PC-9 (cell line): ENCODE results near the gene NUDCD3. TPM values are rescaled to one million over a fixed set of nuclear protein-coding genes. Genes with fewer than 3 reads are reported as not detected.

ENCODE experiments used
- BruUV-seq: library from RNA; stranded (reverse); fragments of 400-500 nt; replicated peaks from 2 replicates; lab custom pipeline; 2021; lab: Mats Ljungman, UMichigan
- CTCF ChIA-PET: fragments of 300-600 bp; sonication (Branson Sonifier 250); formaldehyde crosslinking; loops from one replicate; lab custom pipeline; 2022; ENCODE audit warnings: antibody characterized with exemption; lab: Charles Lee
- POLR2A ChIA-PET: fragments of 300-600 bp; sonication (Branson Sonifier 250); formaldehyde crosslinking; loops from one replicate; lab custom pipeline; 2022; ENCODE audit warnings: antibody characterized with exemption; ENCODE audit not compliant: unreplicated experiment; lab: Charles Lee
- DNase-seq, 2 experiments: peaks; one replicate each; pipeline versions ENCODE4 v3.0.0 to v3.0.0-alpha.2; 2015 to 2022; ENCODE audit warnings: mixed read lengths in 1 of 2
- H2AFZ ChIP-seq: fragments of 200-600 bp; sonication (generic); 2 replicates; pipeline ENCODE4 v1.8.1; 2017; ENCODE audit warnings: antibody characterized with exemption
- H3F3A ChIP-seq: fragments of 200-600 bp; sonication (generic); 2 replicates; pipeline ENCODE4 v1.8.1; 2017; ENCODE audit warnings: antibody characterized with exemption, mild to moderate bottlenecking, low read depth; ENCODE audit not compliant: insufficient read depth
- H3K27ac ChIP-seq: fragments of 200-600 bp; sonication (generic); 2 replicates; pipeline ENCODE4 v1.6.1; 2016; ENCODE audit warnings: mixed run types
- H3K27me3 ChIP-seq: fragments of 200-600 bp; sonication (generic); 2 replicates; pipeline ENCODE4 v1.6.1; 2016; ENCODE audit warnings: low read depth, mixed run types; ENCODE audit not compliant: insufficient read depth
- H3K36me3 ChIP-seq: fragments of 200-600 bp; sonication (generic); 2 replicates; pipeline ENCODE4 v1.6.1; 2016; ENCODE audit warnings: low read depth, mixed run types
- H3K4me1 ChIP-seq: fragments of 200-600 bp; sonication (generic); replicated peaks from 2 replicates; pipeline ENCODE4 v1.6.1; 2016; ENCODE audit warnings: mixed run types; ENCODE audit not compliant: insufficient read depth
- H3K4me2 ChIP-seq: fragments of 200-600 bp; sonication (generic); 2 replicates; pipeline ENCODE4 v1.6.1; 2017; ENCODE audit warnings: mixed run types
- H3K4me3 ChIP-seq: fragments of 200-600 bp; sonication (generic); 2 replicates; pipeline ENCODE4 v1.6.1; 2016; ENCODE audit warnings: mixed run types
- H3K79me2 ChIP-seq: fragments of 200-600 bp; sonication (generic); 2 replicates; pipeline ENCODE4 v1.6.1; 2017; ENCODE audit warnings: low read depth, mixed run types
- H3K9me2 ChIP-seq: fragments of 200-600 bp; sonication (generic); 2 replicates; pipeline ENCODE4 v1.8.1; 2017; ENCODE audit warnings: mild to moderate bottlenecking; ENCODE audit not compliant: insufficient read depth
- H3K9me3 ChIP-seq: fragments of 200-600 bp; sonication (generic); 2 replicates; pipeline ENCODE4 v1.8.1; 2016; ENCODE audit warnings: low read depth; ENCODE audit not compliant: insufficient read depth
- H4K20me1 ChIP-seq: fragments of 200-600 bp; sonication (generic); 2 replicates; pipeline ENCODE4 v1.8.1; 2017; ENCODE audit not compliant: insufficient read depth
- CTCF ChIP-seq: fragments of 200-600 bp; sonication (generic); conservative IDR thresholded peaks from 2 replicates; pipeline ENCODE4 v1.6.1; 2017; ENCODE audit warnings: mixed run types, antibody characterized with exemption, mild to moderate bottlenecking, moderate library complexity
- EZH2 ChIP-seq: fragments of 200-600 bp; sonication (generic); IDR thresholded peaks from 2 replicates; pipeline ENCODE4 v1.8.0; 2017; ENCODE audit warnings: antibody characterized with exemption, low read depth
- intact Hi-C: fragments of 100-400 bp; cut with micrococcal nuclease; formaldehyde crosslinking; loops from one replicate; pipeline ENCODE4 v1.10.0; 2022; ENCODE audit not compliant: unreplicated experiment
- total RNA-seq: library from RNA; stranded (reverse); gene quantifications from 2 replicates; pipeline ENCODE4 v1.2.3, GENCODE V29; 2021

The NUDCD3 gene
- total RNA-seq, 1 experiment from 2014 or later = 149 TPM

DNA sequence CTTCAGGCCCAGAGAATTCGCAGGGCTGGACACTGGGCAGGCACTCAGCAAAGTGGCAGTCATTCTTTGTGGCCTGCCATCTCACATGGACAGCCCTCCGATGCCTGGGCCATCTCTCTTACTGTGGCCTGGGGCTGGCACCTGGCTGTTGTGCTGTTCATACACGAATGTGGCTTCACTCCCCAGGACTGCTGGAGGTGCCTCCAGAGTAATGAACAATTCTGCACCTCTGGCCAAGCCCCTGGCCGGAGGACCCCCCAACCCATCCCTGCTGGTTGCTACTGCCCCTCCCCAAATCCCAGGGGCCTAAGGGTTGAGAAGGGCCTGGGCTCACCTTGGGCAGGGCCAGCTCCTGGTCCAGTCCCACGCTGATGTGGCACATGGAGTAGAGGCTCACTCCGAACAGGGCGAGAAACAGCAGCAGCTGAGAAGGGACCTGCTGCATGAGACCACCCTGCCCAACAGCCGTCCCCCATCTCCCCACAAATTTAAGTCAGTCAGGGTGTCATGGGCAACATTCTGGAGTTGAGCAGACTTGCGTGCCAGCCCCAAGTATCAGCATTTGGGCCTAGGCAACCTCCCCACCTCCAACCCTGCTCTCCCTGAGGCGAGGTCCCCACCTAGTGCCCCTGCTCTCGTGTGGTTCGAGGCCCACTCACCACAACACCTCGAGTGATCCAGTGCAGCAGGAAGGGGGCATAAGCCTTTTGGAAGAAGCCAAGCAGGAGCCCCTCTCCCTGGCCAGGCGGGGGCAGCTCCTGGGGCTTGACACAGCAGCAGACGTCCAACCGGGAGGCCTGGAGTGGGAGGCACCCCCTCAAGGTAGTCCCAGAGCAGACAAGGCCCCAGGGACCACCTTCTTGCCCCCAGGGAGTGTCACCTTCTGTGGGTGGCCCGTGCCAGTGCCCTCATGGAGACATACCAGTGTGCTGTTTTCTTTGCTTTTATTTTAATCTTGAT lies 41.2 kb upstream of the NUDCD3 start:
- H3F3A ChIP-seq = no peaks in the 10 kb centered on the region
- H3K79me2 ChIP-seq = no peaks in the 10 kb centered on the region
- ChIA-PET POLR2A (no interaction called here), CTCF (no interaction called here)
- no peak overlapping the region for H2AFZ ChIP-seq
- H3K27me3 ChIP-seq = no peaks in the 10 kb centered on the region
- H3K27ac ChIP-seq = no peak overlapping the region
- H3K9me3 ChIP-seq = no peaks in the 10 kb centered on the region
- H3K36me3 ChIP-seq = no peaks in the 10 kb centered on the region
- H4K20me1 ChIP-seq = no peaks in the 10 kb centered on the region
- H3K4me2 ChIP-seq = no peak overlapping the region
- no peak overlapping the region for H3K4me3 ChIP-seq
- intact Hi-C loops = no loop called here
- no TSS peak for BruUV-seq
- no peaks in the 10 kb centered on the region for H3K4me1 ChIP-seq
- DNase-seq = no peak
- no peaks in the 10 kb centered on the region for H3K9me2 ChIP-seq
- TF ChIP-seq CTCF (no peak), EZH2 (no peak)

DNA sequence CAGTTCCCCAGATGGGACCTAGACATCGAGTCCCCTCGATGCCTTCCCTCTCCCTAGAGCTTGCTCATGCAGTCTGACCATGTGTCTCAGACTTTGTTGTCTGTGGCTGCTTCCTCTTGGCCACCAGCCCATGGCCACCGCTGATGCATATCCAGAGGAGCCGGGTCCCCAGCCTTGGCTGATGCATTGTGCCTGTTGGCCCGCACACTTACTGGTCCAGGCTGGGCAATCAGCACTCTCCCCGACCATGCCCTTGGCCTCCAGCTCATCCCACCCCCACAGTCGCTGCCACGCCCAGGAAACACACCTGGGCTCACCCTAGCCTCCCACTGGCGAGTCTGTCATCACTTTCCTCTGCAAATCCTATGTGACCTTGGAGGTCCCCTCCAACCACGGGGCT lies 40.5 kb upstream of the NUDCD3 start:
- intact Hi-C loops = no loop called here
- no peak for TF ChIP-seq CTCF
- TF ChIP-seq EZH2 = no peak
- no peaks in the 10 kb centered on the region for H3K79me2 ChIP-seq
- no peaks in the 10 kb centered on the region for H3K9me2 ChIP-seq
- peak in 1 of 2 experiments; percentile 40 for DNase-seq
- no peaks in the 10 kb centered on the region for H3K9me3 ChIP-seq
- H3K27me3 ChIP-seq = no peaks in the 10 kb centered on the region
- H4K20me1 ChIP-seq = no peaks in the 10 kb centered on the region
- H3K4me3 ChIP-seq = no peak overlapping the region
- CTCF ChIA-PET = no interaction called here
- no TSS peak for BruUV-seq
- H3K36me3 ChIP-seq = no peaks in the 10 kb centered on the region
- POLR2A ChIA-PET = no interaction called here
- no peaks in the 10 kb centered on the region for H3F3A ChIP-seq
- no peak overlapping the region for H3K27ac ChIP-seq
- H3K4me2 ChIP-seq = no peak overlapping the region
- H2AFZ ChIP-seq = no peak overlapping the region
- no peaks in the 10 kb centered on the region for H3K4me1 ChIP-seq

- 0 out of 2 replicates have a peak, but pooled peaks cover 7% of the 10 kb centered on the region for H3K9me3 ChIP-seq
- intact Hi-C loops = no loop called here
- DNase-seq = no peak
- no peaks in the 10 kb centered on the region for H3K79me2 ChIP-seq
- BruUV-seq = no TSS peak
- H3K4me1 ChIP-seq = no peaks in the 10 kb centered on the region
- ChIA-PET CTCF (no interaction called here), POLR2A (no interaction called here)
- TF ChIP-seq EZH2 (no peak), CTCF (no peak)
- H4K20me1 ChIP-seq = no peaks in the 10 kb centered on the region
- H3K27ac ChIP-seq = no peak overlapping the region
- no peak overlapping the region for H2AFZ ChIP-seq
- H3K4me2 ChIP-seq = no peak overlapping the region
- no peaks in the 10 kb centered on the region for H3K27me3 ChIP-seq
- no peak overlapping the region for H3K4me3 ChIP-seq
- no peaks in the 10 kb centered on the region for H3K9me2 ChIP-seq
- H3K36me3 ChIP-seq = no peaks in the 10 kb centered on the region
- no peaks in the 10 kb centered on the region for H3F3A ChIP-seq
Measured at GRCh38 chr7:44524811-44525388, 34.4 kb upstream of the NUDCD3 start.
